Right ventricle myocardium superior (tissue), 1 donor: ENCODE data around the gene CILP. TPM values are rescaled to one million over a fixed set of nuclear protein-coding genes. Genes with fewer than 3 reads are reported as not detected.

ENCODE experiments used
- ATAC-seq: fragments of 200-7000 bp; cut with Tn5 transposase; one replicate; pipeline ENCODE4 v1.9.1; 2020; ENCODE audit warnings: mild to moderate bottlenecking; ENCODE audit not compliant: poor library complexity
- DNase-seq: peaks from one replicate; pipeline ENCODE4 v3.0.0-alpha.2; 2020
- intact Hi-C: fragments of 100-400 bp; cut with DNase I; formaldehyde crosslinking; loops from one replicate; pipeline ENCODE4 v1.11.2; 2022
- total RNA-seq: library from RNA; stranded (reverse); fragmentation: NEBNext Ultra II Directional; extraction: Animal tissue kit (Norgen Biotek cat#: 25700); gene quantifications from one replicate; pipeline ENCODE4 v1.2.1, GENCODE V29; 2021
- donor health status: DM: no; HTN: yes; CAD: no; lungs with severe emphysema.

Gene CILP
- total RNA-seq, 1 donor from 2014 or later, result 3.5 TPM

DNA sequence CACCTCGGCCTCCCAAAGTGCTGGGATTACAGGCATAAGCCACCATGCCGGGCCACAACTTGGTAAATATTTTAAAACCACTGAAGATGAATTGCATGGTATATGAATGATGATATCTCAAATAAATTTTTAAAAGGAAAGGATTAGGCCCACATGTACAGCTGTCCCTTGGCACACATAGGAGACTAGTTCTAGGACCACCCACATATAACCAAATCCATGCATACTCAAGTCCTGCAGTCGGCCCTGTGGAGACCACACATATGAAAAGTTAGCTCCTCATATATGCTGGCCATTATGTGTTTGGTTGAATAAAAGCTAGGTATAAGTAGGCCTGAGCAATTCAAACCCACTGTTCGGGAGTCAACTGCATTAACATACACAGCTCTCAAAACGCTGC is 36.8 kb downstream of the CILP start:
- no peak for DNase-seq
- intact Hi-C loops, result no loop called here
- ATAC-seq, result no peak

DNA sequence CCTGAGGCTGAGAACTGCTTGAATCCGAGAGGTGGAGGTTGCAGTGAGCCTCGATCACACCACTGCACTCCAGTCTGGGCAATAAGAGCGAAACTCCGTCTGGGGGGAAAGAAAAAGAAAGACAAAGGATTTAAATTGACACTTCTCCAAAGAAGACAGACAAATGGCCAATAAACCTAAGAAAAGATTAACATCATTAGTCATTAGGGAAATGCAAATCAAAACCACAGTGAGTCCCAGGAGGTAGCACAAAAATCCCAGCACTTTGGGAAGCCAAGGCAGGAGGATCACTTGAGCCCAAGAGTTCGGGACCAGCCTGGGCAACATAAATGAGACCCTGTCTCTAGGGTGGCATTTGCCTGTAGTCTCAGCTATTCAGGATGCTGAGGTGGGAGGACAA is 38.7 kb downstream of the CILP start:
- no peak for ATAC-seq
- DNase-seq, result no peak
- intact Hi-C loops, result no loop called here

DNA sequence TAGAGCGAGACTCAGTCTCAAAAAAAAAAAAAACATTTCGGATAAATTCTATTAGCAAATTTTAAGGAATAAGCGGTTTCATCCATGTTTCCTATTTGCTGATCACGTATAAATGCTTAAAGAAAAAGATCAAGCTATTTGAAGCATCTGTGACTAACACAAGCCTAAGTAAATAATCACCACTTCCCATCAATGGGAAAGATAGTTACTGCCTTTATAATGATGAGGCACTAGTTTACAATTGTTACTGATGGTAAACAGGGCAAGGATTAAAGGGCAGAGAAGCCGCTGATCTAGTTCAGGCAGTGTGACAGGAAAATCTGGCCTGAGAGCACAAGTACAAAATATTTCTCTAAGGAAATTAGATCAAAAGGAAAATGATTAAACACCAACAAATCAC is 39.8 kb downstream of the CILP start:
- ATAC-seq (no peak), DNase-seq (no peak)
- intact Hi-C loops, result no loop called here

DNA sequence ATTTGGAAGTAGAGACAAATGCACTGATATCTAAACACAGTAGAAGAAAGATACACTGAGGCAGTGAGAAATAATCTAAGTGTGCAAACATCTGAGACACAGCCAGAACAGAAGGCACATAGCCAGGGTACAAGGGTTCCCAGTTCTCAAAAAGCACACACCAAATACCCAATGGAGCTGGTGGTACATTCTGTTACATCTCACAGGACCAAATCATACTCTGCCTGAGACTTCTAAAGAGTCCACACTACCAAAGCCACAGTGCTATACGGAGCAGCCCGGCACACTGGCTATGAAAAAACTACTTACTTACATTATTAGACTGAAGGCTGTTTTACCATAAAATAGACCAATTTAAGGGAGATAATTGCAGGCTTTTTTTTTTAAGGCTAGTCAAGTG is 45.4 kb downstream of the CILP start:
- no peak for DNase-seq
- intact Hi-C loops, result no loop called here
- ATAC-seq, result no peak

DNA sequence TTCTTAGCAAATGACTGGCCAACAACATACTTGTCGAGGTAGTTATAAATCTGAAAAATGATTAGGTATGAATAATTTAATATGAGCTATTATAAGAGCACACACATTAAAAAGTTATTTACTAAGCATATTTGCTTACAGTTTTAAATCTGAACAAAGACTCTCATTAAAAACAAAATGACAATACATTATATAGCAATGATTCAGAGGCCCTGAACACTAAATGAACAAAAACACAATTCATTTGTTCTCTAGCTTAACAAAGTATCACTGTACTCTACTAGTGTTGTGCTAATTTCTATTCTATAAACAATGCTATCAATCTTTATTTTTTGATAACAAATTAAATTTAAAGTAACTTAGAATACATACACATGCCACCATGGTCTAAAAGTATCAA is 47.1 kb downstream of the CILP start:
- DNase-seq, result no peak
- intact Hi-C loops, result no loop called here
- no peak for ATAC-seq

DNA sequence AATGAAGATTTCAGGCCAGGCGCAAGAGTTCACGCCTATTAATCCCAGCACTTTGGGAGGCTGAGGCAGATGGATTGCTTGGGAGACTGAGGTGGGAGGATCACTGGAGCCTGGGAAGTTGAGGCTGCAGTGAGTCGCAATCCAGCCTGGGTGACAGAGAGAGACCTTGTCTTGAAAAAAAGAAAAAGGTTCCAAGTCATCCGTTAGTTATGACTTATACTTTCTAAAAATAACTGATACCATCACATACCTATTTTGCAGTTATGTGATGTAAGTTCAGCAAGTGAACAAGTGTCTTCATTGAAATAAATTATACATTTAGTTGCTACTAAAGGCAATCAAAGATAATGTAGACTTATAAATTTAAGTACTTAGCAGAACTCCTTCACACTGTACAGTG is 48.2 kb downstream of the CILP start:
- no peak for DNase-seq
- ATAC-seq, result no peak
- intact Hi-C loops, result no loop called here

DNA sequence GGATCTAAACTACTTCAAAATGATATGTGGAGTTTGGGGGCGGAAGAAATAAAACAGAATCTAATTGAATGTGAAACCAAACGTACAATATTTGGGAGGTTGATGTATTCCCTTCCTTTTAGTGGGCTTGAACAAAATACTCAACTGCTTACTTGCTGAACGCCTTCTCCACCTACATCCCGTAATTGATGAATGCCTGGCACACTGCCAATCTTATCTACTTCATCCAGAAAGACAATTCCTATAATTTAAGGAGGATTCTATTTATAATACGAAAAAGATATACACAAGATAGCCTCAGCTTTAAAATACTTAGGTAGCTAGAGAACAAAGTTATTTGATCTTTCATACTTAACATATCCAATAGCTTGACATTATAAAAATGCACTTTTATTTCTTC is 54.6 kb downstream of the CILP start:
- no peak for ATAC-seq
- intact Hi-C loops, result no loop called here
- no peak for DNase-seq

DNA sequence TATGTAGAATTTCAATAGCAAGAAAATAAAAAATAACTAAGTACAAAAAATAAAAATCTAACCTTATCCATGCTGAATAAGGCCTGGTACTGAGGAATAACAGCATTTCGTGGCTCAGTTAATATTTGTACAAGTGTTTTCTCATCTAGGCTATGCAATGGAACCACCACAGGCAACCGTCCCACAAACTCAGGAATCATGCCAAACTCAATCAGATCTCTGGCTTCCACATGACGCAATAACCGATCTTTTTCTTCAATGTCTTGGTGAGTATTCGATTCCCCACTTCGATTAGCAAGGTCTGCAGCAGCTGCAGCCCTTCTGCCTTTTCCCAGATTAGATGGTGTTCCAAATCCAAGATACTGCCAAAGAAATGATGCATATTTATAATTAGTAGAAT is 56.6 kb downstream of the CILP start:
- DNase-seq (no peak), ATAC-seq (no peak)
- intact Hi-C loops, result no loop called here

DNA sequence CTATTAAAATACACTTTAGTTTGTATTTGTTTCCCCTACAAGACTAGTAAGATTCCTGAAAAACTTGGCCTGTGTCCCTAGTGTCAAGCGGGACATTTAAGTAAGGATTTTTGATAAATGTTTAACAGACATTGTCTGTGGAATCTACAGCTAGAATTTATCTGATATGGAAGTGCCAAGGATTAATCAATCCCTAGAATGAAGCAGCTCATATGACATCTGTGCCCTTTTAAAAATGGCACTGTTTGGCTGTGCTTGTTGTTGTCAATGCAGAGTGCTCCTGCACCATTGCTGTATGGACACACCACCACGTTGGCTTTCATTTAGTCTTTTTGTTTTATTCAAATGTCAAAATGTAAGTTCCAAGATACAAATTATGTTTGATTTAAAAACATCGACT is 63.4 kb downstream of the CILP start:
- intact Hi-C loops, result no loop called here
- ATAC-seq (no peak), DNase-seq (no peak)

DNA sequence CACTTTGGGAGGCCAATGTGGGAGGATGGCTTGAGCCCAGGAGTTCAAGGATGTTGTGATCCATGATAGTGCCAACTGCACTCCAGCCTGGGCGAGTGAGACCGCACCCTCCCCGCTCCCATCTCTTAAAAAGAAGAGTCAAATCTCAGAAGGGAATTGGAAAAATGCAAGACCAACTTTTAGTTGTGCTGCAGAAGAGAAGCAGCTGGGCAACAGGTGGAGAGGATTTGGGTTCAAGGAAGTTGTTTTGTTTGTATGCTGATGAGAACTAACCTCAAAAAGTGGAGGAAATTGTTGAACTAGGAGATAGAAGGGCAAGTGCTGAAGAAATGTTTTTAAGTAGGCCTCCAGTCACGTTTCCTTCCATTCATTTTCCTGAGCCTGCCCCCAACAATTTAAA is 64.8 kb downstream of the CILP start:
- DNase-seq (no peak), ATAC-seq (no peak)
- intact Hi-C loops, result no loop called here

Other genes with a start within 250 kb of the CILP start
- 44.9 TPM for gene SPG21, start 221.6 kb downstream of the CILP start, total RNA-seq
- 17.3 TPM for gene MTFMT, start 181.8 kb downstream of the CILP start, total RNA-seq
- not detected for gene SLC51B, start 166.1 kb downstream of the CILP start, total RNA-seq
- 19.7 TPM for gene RASL12, start 143.5 kb downstream of the CILP start, total RNA-seq
- 9.4 TPM for gene KBTBD13, start 134.7 kb downstream of the CILP start, total RNA-seq
- 1.6 TPM for gene UBAP1L, start 96.3 kb downstream of the CILP start, total RNA-seq
- 12.2 TPM for gene PDCD7, start 77.7 kb downstream of the CILP start, total RNA-seq
- 51.5 TPM for gene CLPX, start 26.1 kb downstream of the CILP start, total RNA-seq
- 4.4 TPM for gene PARP16, start 75.4 kb upstream of the CILP start, total RNA-seq
- gene RNU5A-1, start 84.6 kb upstream of the CILP start, total RNA-seq, result not detected
- 55.4 TPM for gene RNU5B-1, start 93.2 kb upstream of the CILP start, total RNA-seq
- 0.40 TPM for gene IGDCC3, start 166.5 kb upstream of the CILP start, total RNA-seq
- 2.4 TPM for gene IGDCC4, start 211.5 kb upstream of the CILP start, total RNA-seq